Glomerular endothelial cell (primary cell): Measurements from ENCODE around the gene PRSS8. TPM values are rescaled to one million over a fixed set of nuclear protein-coding genes. Genes with fewer than 3 reads are reported as not detected.

ENCODE experiments used
- DNase-seq: peaks from one replicate; pipeline ENCODE4 v3.0.0-alpha.2; 2011; ENCODE audit warnings: low read depth, low spot score; ENCODE audit errors: extremely low read depth
- total RNA-seq: library from RNA; depleted of rRNA; stranded (reverse); fragments of >200 nt; gene quantifications from 2 replicates; pipeline ENCODE4 v1.2.3, GENCODE V29; 2015

The PRSS8 gene
- total RNA-seq, 1 donor from 2014 or later = 0.12 TPM

- no peak for DNase-seq
These were observed 5.1 kb downstream of the PRSS8 start for GRCh38 chr16:31130336-31130891.

- DNase-seq = no peak
These were observed 5.8 kb downstream of the PRSS8 start for GRCh38 chr16:31129568-31130335.

GRCh38 chr16:31128711-31129567 lies 6.6 kb downstream of the PRSS8 start:
- DNase-seq = no peak

GRCh38 chr16:31127182-31127581 lies 8.3 kb downstream of the PRSS8 start:
- no peak for DNase-seq

GRCh38 chr16:31125844-31126243 lies 9.7 kb downstream of the PRSS8 start:
- no peak for DNase-seq

- no peak for DNase-seq
These were observed 15.4 kb downstream of the PRSS8 start for GRCh38 chr16:31120129-31120528.

- DNase-seq = no peak
These were observed 17.0 kb downstream of the PRSS8 start for GRCh38 chr16:31118223-31119155.

- peak; percentile 80 for DNase-seq
These were observed 17.9 kb downstream of the PRSS8 start, which contains the start of gene KAT8 for GRCh38 chr16:31117384-31118222. Gene KAT8, plus strand, starts transcription at chr16:31117664. Its CDS starts 18 bp downstream, at chr16:31117682.

- DNase-seq = no peak
These were observed 21.1 kb downstream of the PRSS8 start for GRCh38 chr16:31114468-31114867.

- no peak for DNase-seq
These were observed 22.1 kb downstream of the PRSS8 start for GRCh38 chr16:31113121-31114120.

GRCh38 chr16:31112711-31113110 lies 22.8 kb downstream of the PRSS8 start:
- no peak for DNase-seq

GRCh38 chr16:31111881-31112466 lies 23.6 kb downstream of the PRSS8 start:
- DNase-seq = no peak

GRCh38 chr16:31110106-31111034 lies 25.2 kb downstream of the PRSS8 start:
- no peak for DNase-seq

GRCh38 chr16:31109622-31110021 lies 25.9 kb downstream of the PRSS8 start:
- DNase-seq = no peak

GRCh38 chr16:31108794-31109558 lies 26.6 kb downstream of the PRSS8 start:
- no peak for DNase-seq
